Activated naive CD4-positive, alpha-beta T cell treated with anti-CD3 and anti-CD28 coated beads, Interleukin-2, amount 10 ng/mL, durations not matched to agents 7 days and 5 days (primary cell): Measurements from ENCODE around the gene C1R.

Experiments
- CTCF ChIA-PET: fragments of 350-600 bp; sonication (Branson Sonifier 250); formaldehyde crosslinking; loops from one replicate; lab custom pipeline; 2021; ENCODE audit warnings: antibody characterized with exemption; lab: Charles Lee
- DNase-seq: peaks from one replicate; pipeline ENCODE4 v3.0.0-alpha.2; 2020
- H3K27ac Mint-ChIP-seq: one replicate; pipeline ENCODE4 v1.8.0; 2021; ENCODE audit warnings: mild to moderate bottlenecking, moderate library complexity, mixed read lengths
- H3K27me3 Mint-ChIP-seq: one replicate; pipeline ENCODE4 v1.8.0; 2021; ENCODE audit warnings: mild to moderate bottlenecking, mixed read lengths
- H3K36me3 Mint-ChIP-seq: one replicate; pipeline ENCODE4 v1.8.0; 2021; ENCODE audit warnings: mixed read lengths
- H3K4me1 Mint-ChIP-seq: one replicate; pipeline ENCODE4 v1.8.0; 2021; ENCODE audit warnings: mixed read lengths
- H3K4me3 Mint-ChIP-seq: one replicate; pipeline ENCODE4 v1.8.0; 2021; ENCODE audit warnings: mild to moderate bottlenecking, moderate library complexity, mixed read lengths
- H3K9me3 Mint-ChIP-seq: one replicate; pipeline ENCODE4 v1.8.0; 2021; ENCODE audit warnings: mixed read lengths

Gene C1R

DNA sequence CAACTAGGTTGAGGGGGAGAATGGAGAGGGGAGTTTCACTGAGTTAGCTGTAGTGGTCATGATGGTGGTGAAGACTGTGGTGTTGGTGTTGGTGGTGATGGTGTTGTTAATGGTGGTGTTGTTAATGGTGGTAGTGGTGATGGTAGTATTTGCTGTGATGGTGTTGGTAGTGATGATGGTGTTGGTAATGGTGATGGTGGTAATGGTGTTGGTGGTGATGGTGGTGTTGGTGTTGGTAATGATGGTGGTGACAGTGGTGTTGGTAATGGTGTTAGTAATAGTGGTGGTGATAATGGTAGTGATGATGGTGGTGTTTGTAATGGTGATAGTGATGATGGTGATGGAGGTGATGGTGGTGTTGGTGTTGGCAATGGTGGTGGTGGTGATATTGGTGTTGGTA lies 9.1 kb downstream of the C1R start:
- Mint-ChIP-seq H3K36me3 (peaks cover 3% of the 10 kb centered on the region), H3K27me3 (peaks cover 4% of the 10 kb centered on the region)
- CTCF ChIA-PET: no interaction called here

DNA sequence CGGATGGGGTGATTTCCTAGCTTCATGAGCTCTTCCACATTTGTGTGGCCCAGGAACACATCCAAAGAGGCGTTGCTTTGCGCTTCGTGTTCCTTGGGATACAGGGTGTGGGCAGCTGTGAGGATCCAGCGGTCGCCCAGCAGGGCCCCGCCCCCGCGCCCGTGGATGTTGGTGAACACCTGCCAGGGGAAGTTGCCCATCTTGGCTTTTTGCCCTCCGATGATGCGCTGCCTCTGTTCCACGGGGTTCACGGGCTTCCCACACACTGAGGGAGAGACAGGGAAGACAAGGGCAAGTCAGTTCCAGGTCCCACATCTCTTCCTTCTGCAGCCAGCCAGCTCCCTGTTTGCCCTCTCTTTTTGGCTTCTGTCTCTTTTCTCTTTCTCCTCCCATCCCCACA lies 11.2 kb downstream of the C1R start:
- no peak for DNase-seq
- peaks cover 3% of the 10 kb centered on the region for H3K36me3 Mint-ChIP-seq

More for the DNA sequence above, 9.1 kb downstream of the C1R start:
- Mint-ChIP-seq H3K27ac (no peak overlapping the region), H3K4me1 (no peaks in the 10 kb centered on the region), H3K4me3 (no peak overlapping the region), H3K9me3 (peaks cover 5% of the 10 kb centered on the region)
- DNase-seq: no peak

DNA sequence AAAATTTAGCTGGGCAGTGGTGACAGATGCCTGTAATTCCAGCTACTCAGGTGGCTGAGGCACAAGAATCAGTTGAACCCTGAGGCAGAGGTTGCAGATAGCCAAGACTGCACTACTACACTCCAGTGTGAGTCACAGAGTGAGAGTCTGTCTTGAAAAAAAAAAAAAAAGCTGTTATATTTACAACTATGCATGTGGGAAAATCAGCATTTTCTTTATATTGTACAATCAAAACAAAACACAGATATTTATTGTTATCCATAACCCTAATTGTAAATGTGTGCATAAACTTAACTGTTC lies 12.5 kb downstream of the C1R start:
- Mint-ChIP-seq H3K27me3 (peaks cover 23% of the 10 kb centered on the region), H3K27ac (no peak overlapping the region), H3K4me3 (no peak overlapping the region), H3K4me1 (peaks cover 5% of the 10 kb centered on the region), H3K36me3 (peaks cover 3% of the 10 kb centered on the region), H3K9me3 (peaks cover 5% of the 10 kb centered on the region)
- no peak for DNase-seq
- CTCF ChIA-PET: interaction anchor here (0.6 kb wide), 1 partner anchor 1740 kb away, joined by 3 read pairs; no protein-coding TSS in a partner anchor

More for the DNA sequence above, 11.2 kb downstream of the C1R start:
- Mint-ChIP-seq H3K27me3 (peaks cover 16% of the 10 kb centered on the region), H3K4me1 (no peaks in the 10 kb centered on the region), H3K9me3 (peaks cover 5% of the 10 kb centered on the region), H3K4me3 (no peak overlapping the region), H3K27ac (no peak overlapping the region)
- CTCF ChIA-PET: no interaction called here

DNA sequence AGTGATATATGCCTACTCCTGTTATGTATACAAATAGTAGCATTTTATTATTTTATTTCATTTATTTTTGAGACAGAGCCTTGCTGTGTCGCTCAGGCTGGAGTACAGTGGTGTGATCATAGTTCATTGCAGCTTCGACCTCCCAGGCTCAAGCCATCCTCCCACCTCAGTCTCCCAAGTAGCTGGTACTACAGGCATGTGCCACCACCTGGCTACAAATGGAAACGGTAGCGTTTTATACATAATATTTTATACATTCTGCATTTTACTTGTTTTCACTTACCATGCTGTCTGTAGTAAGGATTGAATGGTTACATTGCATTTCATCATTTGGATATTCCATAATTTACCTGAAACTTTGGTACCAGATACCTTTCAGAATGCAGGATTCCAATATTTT lies 14.1 kb downstream of the C1R start:
- DNase-seq: no peak
- H3K9me3 Mint-ChIP-seq: peaks cover 2% of the 10 kb centered on the region
- H3K4me3 Mint-ChIP-seq: no peak overlapping the region
- H3K36me3 Mint-ChIP-seq: peaks cover under 1% of the 10 kb centered on the region
- H3K27ac Mint-ChIP-seq: no peak overlapping the region
- CTCF ChIA-PET: interaction anchor here (0.8 kb wide), 1 partner anchor 35 kb away, joined by 5 read pairs; no protein-coding TSS in a partner anchor
- H3K4me1 Mint-ChIP-seq: peaks cover 5% of the 10 kb centered on the region
- H3K27me3 Mint-ChIP-seq: peaks cover 39% of the 10 kb centered on the region

DNA sequence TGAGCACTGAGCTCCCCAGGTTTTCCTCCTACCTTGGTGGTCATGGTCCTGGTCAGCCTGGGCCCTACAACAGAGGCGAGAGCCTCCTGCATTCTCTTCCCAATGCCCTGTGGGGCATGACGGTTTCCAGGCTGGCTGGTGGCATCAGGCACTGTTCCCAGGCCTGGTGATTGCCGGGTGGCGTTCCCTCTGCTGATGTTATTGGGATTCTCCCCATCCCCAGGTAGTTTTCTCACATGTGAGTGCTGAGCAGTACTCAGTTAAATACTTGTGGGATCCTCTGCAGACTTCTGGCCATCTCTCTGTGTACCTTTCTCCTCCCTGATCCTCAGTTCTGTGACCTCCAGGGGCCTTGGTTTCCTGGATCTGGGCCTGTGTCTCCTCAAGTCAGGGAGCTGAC lies 15.8 kb downstream of the C1R start:
- Mint-ChIP-seq H3K27me3 (peaks cover 50% of the 10 kb centered on the region), H3K9me3 (no peaks in the 10 kb centered on the region), H3K4me3 (no peak overlapping the region), H3K36me3 (no peaks in the 10 kb centered on the region), H3K27ac (no peak overlapping the region), H3K4me1 (peaks cover 5% of the 10 kb centered on the region)
- CTCF ChIA-PET: interaction anchor here (0.8 kb wide), 1 partner anchor 8 kb away, joined by 3 read pairs; no protein-coding TSS in a partner anchor
- DNase-seq: no peak

DNA sequence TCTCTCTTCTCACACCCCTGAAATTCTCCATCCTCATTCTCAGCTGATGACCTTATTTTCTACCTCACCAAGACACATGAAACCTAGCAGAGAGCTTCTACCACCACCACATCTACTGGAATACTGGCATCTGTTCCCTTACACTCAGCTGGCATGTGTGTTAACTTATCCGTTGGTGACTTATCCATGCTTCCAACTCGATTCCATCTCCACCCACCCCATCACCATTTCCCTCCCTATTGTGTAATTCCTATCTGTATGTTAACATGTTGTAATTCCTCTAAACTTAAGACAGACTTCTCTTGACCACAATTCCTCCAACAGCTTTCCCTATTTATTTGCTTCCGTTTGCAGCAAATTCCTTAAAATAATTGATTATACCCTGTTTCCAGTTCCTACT lies 16.3 kb downstream of the C1R start:
- CTCF ChIA-PET: no interaction called here
- DNase-seq: no peak
- H3K27me3 Mint-ChIP-seq: peaks cover 50% of the 10 kb centered on the region
- H3K27ac Mint-ChIP-seq: no peak overlapping the region
- H3K4me1 Mint-ChIP-seq: peaks cover 5% of the 10 kb centered on the region
- H3K36me3 Mint-ChIP-seq: no peaks in the 10 kb centered on the region
- no peak overlapping the region for H3K4me3 Mint-ChIP-seq
- H3K9me3 Mint-ChIP-seq: no peaks in the 10 kb centered on the region

DNA sequence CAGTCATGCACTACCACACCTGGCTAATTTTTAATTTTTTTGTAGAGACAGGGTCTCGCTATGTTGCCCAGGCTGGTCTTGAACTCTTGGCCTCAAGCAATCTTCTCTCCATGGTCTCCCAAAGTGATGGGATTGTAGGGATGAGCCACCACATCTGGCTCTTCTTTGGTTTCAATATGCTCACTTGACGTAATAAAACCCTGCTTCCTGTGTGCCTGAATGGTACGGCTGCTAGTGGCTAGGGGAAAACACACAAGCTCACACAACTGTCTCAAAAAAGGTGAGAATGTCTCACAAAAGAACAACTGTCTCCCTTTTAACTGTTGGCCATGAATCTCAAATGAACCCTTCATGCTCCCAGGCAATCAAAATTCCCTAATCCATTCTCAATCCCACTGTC lies 16.7 kb downstream of the C1R start:
- DNase-seq: no peak
- Mint-ChIP-seq H3K36me3 (no peaks in the 10 kb centered on the region), H3K27ac (no peak overlapping the region), H3K27me3 (peaks cover 50% of the 10 kb centered on the region), H3K4me3 (no peak overlapping the region), H3K9me3 (no peaks in the 10 kb centered on the region), H3K4me1 (peaks cover 5% of the 10 kb centered on the region)
- CTCF ChIA-PET: no interaction called here

DNA sequence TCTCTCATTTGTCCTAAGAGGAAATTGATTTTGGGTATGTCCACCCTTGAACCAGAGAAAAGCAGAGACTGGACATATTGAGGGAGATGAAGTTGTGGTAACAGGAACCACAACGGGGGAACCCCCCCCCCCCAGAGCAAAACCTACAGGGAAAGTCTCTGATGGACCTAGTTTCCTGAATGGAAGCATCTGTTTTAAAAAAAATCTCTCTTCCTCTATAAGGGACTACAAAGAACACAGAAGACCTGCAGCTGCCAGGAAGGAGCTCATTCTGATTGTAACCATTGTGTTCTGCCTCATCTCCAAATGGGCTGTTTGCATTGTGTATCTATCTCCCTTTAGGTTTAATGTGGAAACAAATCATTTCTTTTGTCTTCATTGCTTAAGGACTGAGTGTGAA lies 18.3 kb downstream of the C1R start:
- CTCF ChIA-PET: interaction anchor here (1.0 kb wide), 1 partner anchor 39 kb away, joined by 3 read pairs; no protein-coding TSS in a partner anchor
- no peaks in the 10 kb centered on the region for H3K36me3 Mint-ChIP-seq
- H3K27ac Mint-ChIP-seq: no peak overlapping the region
- peaks cover 63% of the 10 kb centered on the region for H3K27me3 Mint-ChIP-seq
- no peak for DNase-seq
- H3K4me1 Mint-ChIP-seq: peaks cover 5% of the 10 kb centered on the region
- no peak overlapping the region for H3K4me3 Mint-ChIP-seq
- H3K9me3 Mint-ChIP-seq: no peaks in the 10 kb centered on the region

DNA sequence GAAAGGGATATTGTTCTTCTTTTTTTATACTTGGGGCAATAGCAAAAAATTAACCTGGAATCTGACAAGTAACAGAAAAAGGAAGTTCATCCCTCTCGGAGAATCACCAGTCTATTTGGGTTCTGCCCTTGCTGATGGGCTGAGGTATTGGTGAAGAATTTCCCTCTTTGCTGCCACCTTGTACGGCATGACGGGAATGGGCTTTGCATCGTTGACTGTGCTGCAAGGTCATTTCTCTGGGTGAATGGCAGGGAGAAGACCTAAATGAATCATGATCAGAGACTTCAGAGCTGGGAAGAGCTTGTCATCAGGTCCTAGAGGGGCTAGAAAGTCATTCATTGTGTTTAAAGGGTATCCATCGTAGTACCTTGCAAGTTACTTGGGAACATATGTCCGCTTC lies 19.7 kb downstream of the C1R start:
- CTCF ChIA-PET: interaction anchor here (1.4 kb wide), 1 partner anchor 41 kb away, joined by 3 read pairs; no protein-coding TSS in a partner anchor
- no peak for DNase-seq
- Mint-ChIP-seq H3K27me3 (peaks cover 63% of the 10 kb centered on the region), H3K27ac (no peak overlapping the region), H3K4me1 (peaks cover 5% of the 10 kb centered on the region), H3K36me3 (no peaks in the 10 kb centered on the region), H3K9me3 (no peaks in the 10 kb centered on the region), H3K4me3 (no peak overlapping the region)

DNA sequence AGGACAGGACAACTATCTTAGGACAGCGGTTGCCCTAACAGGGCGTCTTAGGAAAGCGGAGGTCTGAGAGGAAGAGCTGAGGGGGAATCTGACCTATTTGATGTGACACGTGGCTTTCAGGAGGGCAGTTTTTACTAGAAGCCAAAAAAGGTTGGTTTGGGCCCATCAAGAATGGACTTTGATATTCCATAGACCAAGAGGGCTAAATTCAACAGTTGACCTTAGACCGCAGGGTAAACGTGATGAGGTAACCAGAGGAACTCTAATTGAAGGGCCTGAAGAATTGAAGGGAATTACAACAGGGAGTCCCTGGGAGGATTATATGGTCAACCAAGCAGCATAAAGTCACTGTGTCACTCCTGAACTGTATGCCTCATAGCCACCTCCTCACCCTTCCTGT lies 20.2 kb downstream of the C1R start:
- Mint-ChIP-seq H3K27ac (no peak overlapping the region), H3K9me3 (no peaks in the 10 kb centered on the region), H3K4me3 (no peak overlapping the region), H3K4me1 (peaks cover 5% of the 10 kb centered on the region), H3K36me3 (no peaks in the 10 kb centered on the region), H3K27me3 (peaks cover 63% of the 10 kb centered on the region)
- no peak for DNase-seq
- CTCF ChIA-PET: interaction anchor here (1.4 kb wide), 1 partner anchor 41 kb away, joined by 3 read pairs; no protein-coding TSS in a partner anchor

DNA sequence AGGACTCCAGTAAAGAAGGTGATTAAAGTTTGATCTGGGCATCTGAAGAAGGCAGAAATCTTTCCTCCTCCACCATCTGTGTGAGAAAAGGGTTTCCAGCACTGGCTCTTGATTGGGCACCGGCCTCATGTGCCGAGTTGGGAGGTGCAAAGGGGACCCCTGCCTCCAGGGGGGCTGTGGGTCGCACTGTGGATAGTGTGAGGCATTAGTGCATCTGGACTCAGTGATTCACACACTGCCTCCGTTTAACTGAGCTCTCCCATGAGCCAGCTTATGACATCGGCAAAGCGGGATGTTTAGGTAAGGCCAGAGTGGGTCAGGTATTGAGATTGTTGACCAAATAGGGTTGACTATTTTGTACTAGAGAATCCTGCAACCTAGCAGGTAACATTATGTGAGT lies 22.9 kb downstream of the C1R start:
- Mint-ChIP-seq H3K27me3 (peaks cover 52% of the 10 kb centered on the region), H3K4me1 (no peaks in the 10 kb centered on the region), H3K4me3 (no peak overlapping the region), H3K9me3 (no peaks in the 10 kb centered on the region), H3K36me3 (no peaks in the 10 kb centered on the region), H3K27ac (no peak overlapping the region)
- DNase-seq: no peak
- CTCF ChIA-PET: no interaction called here

DNA sequence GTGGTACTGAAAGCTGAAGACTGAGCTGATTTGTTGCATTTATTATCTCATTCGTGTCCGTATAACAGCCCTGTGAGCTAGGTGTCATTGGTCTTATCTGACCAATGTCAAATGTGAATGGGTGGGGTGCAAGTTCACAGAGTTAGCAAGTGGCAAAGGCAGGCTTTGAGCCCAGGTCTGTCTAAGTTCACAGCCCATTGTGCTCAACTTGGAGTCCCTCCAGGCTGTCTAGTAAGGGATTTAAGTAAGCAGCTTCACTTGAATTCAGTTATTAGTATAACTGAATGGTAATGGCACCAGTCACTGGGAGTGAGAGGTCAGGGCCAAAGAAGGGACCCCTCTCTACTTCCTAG lies 23.3 kb downstream of the C1R start:
- no peak for DNase-seq
- Mint-ChIP-seq H3K27me3 (peaks cover 47% of the 10 kb centered on the region), H3K27ac (no peak overlapping the region), H3K9me3 (no peaks in the 10 kb centered on the region), H3K4me3 (no peak overlapping the region), H3K4me1 (no peaks in the 10 kb centered on the region), H3K36me3 (no peaks in the 10 kb centered on the region)
- CTCF ChIA-PET: interaction anchor here (0.6 kb wide), 1 partner anchor 8 kb away, joined by 3 read pairs; no protein-coding TSS in a partner anchor

DNA sequence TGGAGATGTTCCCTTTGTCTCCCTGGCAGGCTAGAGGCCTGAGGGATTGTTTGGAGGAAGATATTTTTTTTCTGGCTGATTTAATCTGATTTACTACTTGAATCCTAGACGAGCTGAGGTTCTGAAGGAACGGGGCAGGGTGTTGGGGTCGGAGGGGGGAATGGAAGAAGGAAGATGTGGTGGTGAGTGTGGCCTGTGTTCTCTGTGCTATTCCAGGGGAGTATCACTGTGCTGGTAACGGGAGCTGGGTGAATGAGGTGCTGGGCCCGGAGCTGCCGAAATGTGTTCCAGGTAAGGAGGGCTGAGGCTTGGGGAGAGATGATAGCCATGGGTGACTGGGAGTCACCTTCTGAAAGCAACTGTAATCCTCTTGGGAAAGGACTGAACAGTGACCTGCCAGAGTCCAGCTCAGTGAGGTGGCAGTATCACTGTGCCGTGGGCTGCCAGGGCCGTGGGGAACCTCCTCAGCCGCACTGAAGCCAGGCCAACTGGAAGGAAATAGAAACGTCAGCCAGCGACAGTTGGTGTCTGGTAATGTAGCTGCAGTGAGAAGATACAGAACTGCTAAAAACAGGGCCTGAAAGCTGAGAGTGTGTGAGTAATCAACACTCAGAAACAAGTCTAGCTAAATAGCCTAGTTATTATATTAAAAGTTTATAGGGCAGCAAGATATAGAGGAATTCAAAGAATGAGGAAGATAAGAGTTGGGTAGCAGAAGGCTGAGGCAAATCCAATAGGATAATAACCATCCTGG lies 23.8 kb downstream of the C1R start:
- Mint-ChIP-seq H3K9me3 (no peaks in the 10 kb centered on the region), H3K4me1 (no peaks in the 10 kb centered on the region), H3K27ac (no peak overlapping the region), H3K36me3 (no peaks in the 10 kb centered on the region), H3K27me3 (peaks cover 42% of the 10 kb centered on the region), H3K4me3 (no peak overlapping the region)
- CTCF ChIA-PET: interaction anchor here (0.6 to 1.0 kb wide), 2 partner anchors 8 to 21 kb away, joined by 3 read pairs; no protein-coding TSS in a partner anchor
- no peak for DNase-seq

DNA sequence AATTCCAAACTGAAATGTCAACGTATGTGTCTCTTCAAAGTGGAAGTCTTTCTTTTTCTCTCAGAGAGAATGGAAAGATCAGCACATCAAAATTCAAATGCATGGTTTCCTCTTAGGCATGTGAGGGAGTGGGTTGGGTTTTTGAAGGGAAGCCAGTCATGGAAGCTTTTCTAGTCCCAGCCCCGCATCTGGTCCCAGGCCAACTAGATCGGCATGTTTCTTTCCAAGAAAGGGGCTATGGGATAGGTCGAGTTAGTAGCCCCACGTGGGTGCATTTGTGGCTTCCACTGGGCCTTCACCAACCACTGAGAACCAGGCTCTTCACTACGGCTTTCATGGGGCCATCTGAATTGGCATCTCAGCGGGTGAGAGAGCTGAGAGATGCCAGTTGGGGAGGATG lies 25.1 kb downstream of the C1R start:
- no peaks in the 10 kb centered on the region for H3K4me1 Mint-ChIP-seq
- no peak for DNase-seq
- no peak overlapping the region for H3K27ac Mint-ChIP-seq
- H3K9me3 Mint-ChIP-seq: no peaks in the 10 kb centered on the region
- CTCF ChIA-PET: no interaction called here
- H3K36me3 Mint-ChIP-seq: no peaks in the 10 kb centered on the region
- H3K4me3 Mint-ChIP-seq: no peak overlapping the region
- H3K27me3 Mint-ChIP-seq: peaks cover 37% of the 10 kb centered on the region

DNA sequence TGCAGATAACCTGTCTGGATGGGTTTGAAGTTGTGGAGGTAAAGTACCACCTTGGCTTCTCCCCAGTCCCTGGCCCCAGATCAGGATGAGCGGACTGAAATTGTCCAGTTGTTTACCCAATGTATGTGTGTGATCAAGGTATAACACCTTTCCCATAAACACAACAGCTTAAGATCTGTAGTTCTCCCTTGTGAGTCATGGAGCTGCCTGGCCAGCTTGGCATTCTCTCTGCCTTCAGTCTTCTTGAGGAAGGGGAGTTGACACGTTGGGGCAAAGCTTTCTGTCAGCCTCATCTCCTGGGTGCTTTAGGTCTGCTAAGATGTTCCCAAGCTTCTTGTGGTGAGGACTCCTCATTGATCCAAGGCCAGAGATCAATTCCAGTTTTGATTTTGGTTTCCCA lies 25.6 kb downstream of the C1R start:
- peaks cover 35% of the 10 kb centered on the region for H3K27me3 Mint-ChIP-seq
- H3K9me3 Mint-ChIP-seq: no peaks in the 10 kb centered on the region
- no peaks in the 10 kb centered on the region for H3K4me1 Mint-ChIP-seq
- DNase-seq: no peak
- no peaks in the 10 kb centered on the region for H3K36me3 Mint-ChIP-seq
- no peak overlapping the region for H3K27ac Mint-ChIP-seq
- no peak overlapping the region for H3K4me3 Mint-ChIP-seq
- CTCF ChIA-PET: interaction anchor here (1.5 kb wide), 1 partner anchor 19 kb away, joined by 3 read pairs; no protein-coding TSS in a partner anchor
